Measurements from ENCODE around the gene MTR. TPM values are rescaled to one million over a fixed set of nuclear protein-coding genes. Genes with fewer than 3 reads are reported as not detected.
A peak's percentile ranks its signal among the peaks of the same experiment; 100 is the strongest.

The MTR gene
- total and polyA plus RNA-seq, 9 of the 15 experiments (the other 6 are each of a cell fraction or from before 2014, with no cell fraction given): 3.4 to 44.3 (median 20.3) TPM

GRCh38 chr1:236794585-236795034, 482 bp upstream of the MTR start:
- peaks cover 44% of the 10 kb centered on the region for H3K79me2 ChIP-seq (ENCODE audit: control insufficient read depth, insufficient read depth, low read length)
- H3K9me3 ChIP-seq (replicated peaks; ENCODE audit: control insufficient read depth, insufficient read depth, low read depth, low read length): peaks cover 4% of the 10 kb centered on the region; the same call in 1 of the 2 replicates
- intact Hi-C loops (cut with micrococcal nuclease) (loop anchor here (5.0 kb wide), 1 partner anchor 192 kb away; the partner anchor contains the start of gene HEATR1), in situ Hi-C loops (cut with MboI) (no loop called here)
- H3K4me2 ChIP-seq (ENCODE audit: insufficient read depth, low read length): peak overlapping the region; percentile 94
- peaks cover 11% of the 10 kb centered on the region; the same call in 1 of the 3 replicates for H3K36me3 ChIP-seq (ENCODE audit: control insufficient read depth, insufficient read depth, low read length)
- no peaks in the 10 kb centered on the region for H4K20me1 ChIP-seq (replicated peaks; ENCODE audit: control insufficient read depth, insufficient read depth, low read length)
- ATAC-seq: no peak
- no peaks in the 10 kb centered on the region for H3K9me1 ChIP-seq (ENCODE audit: control insufficient read depth, insufficient read depth, low read length)
- H3K4me3 ChIP-seq: peak overlapping the region; percentile 58
- peak overlapping the region in 1 of 2 experiments; percentile 94; a peak in 2 of 4 replicates for H3K9ac ChIP-seq (ENCODE audit: insufficient read depth in 1 of 2, low read depth in 2 of 2, low read length in 2 of 2)
- no peak for FAIRE-seq
- 40% methylated on average over 11 of the region's 11 CpGs for WGBS (ENCODE audit: insufficient coverage, low coverage, missing lambda C conversion rate)
- CTCF ChIA-PET (ENCODE audit: low intra/inter-chr PET ratio): no interaction called here
- DNase-seq (ENCODE audit: extremely low read depth in 1 of 4, low spot score in 3 of 4): no peak
- TSS peak; percentile 69 for BruUV-seq (replicated peaks)
- POLR2A ChIA-PET: interaction anchor here (0.6 to 1.7 kb wide), 12 partner anchors 8 to 400 kb away, joined by 3 to 13 read pairs (median 4); partner anchors contain the start of gene HEATR1
- peak overlapping the region; percentile 44 for H3K27ac ChIP-seq (ENCODE audit: extremely low read depth, low read depth, low read length)
- H3K27me3 ChIP-seq (ENCODE audit: control insufficient read depth in 2 of 2, insufficient read depth in 2 of 2, low read length in 2 of 2): peaks cover 0 to 2% of the 10 kb centered on the region in 2 experiments; a peak in 2 of 5 replicates
- peaks cover 10 to 13% of the 10 kb centered on the region in 2 experiments; a peak in 4 of 5 replicates for H3K4me1 ChIP-seq (replicated peaks in 1 of 2; ENCODE audit: control insufficient read depth in 2 of 2, insufficient read depth in 2 of 2, low read length in 2 of 2)
- H2AFZ ChIP-seq (ENCODE audit: low read depth, low read length): peak overlapping the region; percentile 94
- TF ChIP-seq PHF21A (IDR thresholded peaks at IDR 0.05; ENCODE audit: borderline replicate concordance, low read depth): 0 out of 2 replicates have a peak, but pooled peaks have one; percentile 76
- TF ChIP-seq NONO (IDR thresholded peaks at IDR 0.05; ENCODE audit: low read depth in 2 of 2, low read length in 1 of 2): 0 out of 4 replicates have a peak, but pooled peaks of 1 of the 2 experiments have one; percentile 19
- TF ChIP-seq ZNF707 (CRISPR knock-in tag; conservative IDR thresholded peaks at IDR 0.05): no peak
- TF ChIP-seq SIRT6 (IDR thresholded peaks at IDR 0.05; ENCODE audit: low read depth, low read length): no peak
- peak; percentile 94; the same call in 1 of the 2 replicates for TF ChIP-seq NCOA1 (IDR thresholded peaks at IDR 0.05; ENCODE audit: low read depth)
- TF ChIP-seq CREB3 (tag; conservative IDR thresholded peaks at IDR 0.05; ENCODE audit: low read depth): 0 out of 2 replicates have a peak, but pooled peaks have one; percentile 25
- TF ChIP-seq ZNF518B (CRISPR knock-in tag; IDR thresholded peaks at IDR 0.05): no peak
- no peak for TF ChIP-seq NR1H2 (CRISPR knock-in tag; IDR thresholded peaks at IDR 0.05)
- TF ChIP-seq RFX7 (CRISPR knock-in tag; IDR thresholded peaks at IDR 0.05): peak; percentile 77; the same call in 1 of the 2 replicates
- no peak for TF ChIP-seq MCM7 (IDR thresholded peaks at IDR 0.05)
- no peak for TF ChIP-seq SPI1 (IDR thresholded peaks at IDR 0.05; ENCODE audit: borderline replicate concordance, low read depth, low read length)
- no peak for TF ChIP-seq TCF15 (CRISPR knock-in tag; IDR thresholded peaks at IDR 0.05)
- TF ChIP-seq ZNF165 (CRISPR knock-in tag; IDR thresholded peaks at IDR 0.05; ENCODE audit: borderline replicate concordance): no peak
- TF ChIP-seq PATZ1 (CRISPR knock-in tag; IDR thresholded peaks at IDR 0.05; ENCODE audit: borderline replicate concordance): no peak
- no peak for TF ChIP-seq CTBP1 (IDR thresholded peaks at IDR 0.05; ENCODE audit: borderline replicate concordance)
- no peak for TF ChIP-seq SMARCA4 (IDR thresholded peaks at IDR 0.05)

All from K562 (cell line).